Measurements from ENCODE around the gene CEP72. TPM values are rescaled to one million over a fixed set of nuclear protein-coding genes. Genes with fewer than 3 reads are reported as not detected.
"Not testable (repeated sequence)": the region's sequence is repeated elsewhere in the genome, so short reads cannot be mapped to it uniquely, and the experiment has no call there.

CEP72 gene
- total RNA-seq, 2 experiments from 2014 or later: 33.8 to 35.7 TPM

GRCh38 chr5:678521-678920 is 66.4 kb downstream of the CEP72 start:
- H3K27ac Mint-ChIP-seq; DNase-seq; H3K4me3 Mint-ChIP-seq; ATAC-seq (ENCODE audit: low read depth); H3K36me3 Mint-ChIP-seq; POLR2A ChIA-PET; H3K4me1 Mint-ChIP-seq; H3K9me3 Mint-ChIP-seq; H3K27me3 Mint-ChIP-seq: not testable (repeated sequence)

GRCh38 chr5:679166-679895 is 67.2 kb downstream of the CEP72 start:
- ATAC-seq (ENCODE audit: low read depth); H3K27ac Mint-ChIP-seq; H3K36me3 Mint-ChIP-seq; DNase-seq; H3K4me3 Mint-ChIP-seq; H3K27me3 Mint-ChIP-seq; H3K4me1 Mint-ChIP-seq; POLR2A ChIA-PET; H3K9me3 Mint-ChIP-seq: not testable (repeated sequence)

GRCh38 chr5:680118-680795 is 68.1 kb downstream of the CEP72 start:
- H3K27ac Mint-ChIP-seq; H3K4me3 Mint-ChIP-seq; POLR2A ChIA-PET; DNase-seq; ATAC-seq (ENCODE audit: low read depth); H3K36me3 Mint-ChIP-seq; H3K4me1 Mint-ChIP-seq; H3K27me3 Mint-ChIP-seq; H3K9me3 Mint-ChIP-seq: not testable (repeated sequence)

- DNase-seq, H3K27ac Mint-ChIP-seq: not testable (repeated sequence)
Observed at GRCh38 chr5:680836-681235, 68.7 kb downstream of the CEP72 start.

GRCh38 chr5:681317-682191 is 69.4 kb downstream of the CEP72 start:
- ATAC-seq (ENCODE audit: low read depth); DNase-seq: not testable (repeated sequence)

More at GRCh38 chr5:680836-681235, 68.7 kb downstream of the CEP72 start:
- H3K4me1 Mint-ChIP-seq; H3K36me3 Mint-ChIP-seq; H3K4me3 Mint-ChIP-seq; H3K27me3 Mint-ChIP-seq; H3K9me3 Mint-ChIP-seq; ATAC-seq (ENCODE audit: low read depth); POLR2A ChIA-PET: not testable (repeated sequence)

GRCh38 chr5:682216-682615 is 70.1 kb downstream of the CEP72 start:
- H3K27me3 Mint-ChIP-seq; DNase-seq; H3K36me3 Mint-ChIP-seq; POLR2A ChIA-PET; H3K27ac Mint-ChIP-seq; H3K9me3 Mint-ChIP-seq; ATAC-seq (ENCODE audit: low read depth); H3K4me3 Mint-ChIP-seq; H3K4me1 Mint-ChIP-seq: not testable (repeated sequence)

More at GRCh38 chr5:681317-682191, 69.4 kb downstream of the CEP72 start:
- H3K27ac Mint-ChIP-seq, H3K4me1 Mint-ChIP-seq, H3K36me3 Mint-ChIP-seq, H3K9me3 Mint-ChIP-seq, H3K27me3 Mint-ChIP-seq, POLR2A ChIA-PET, H3K4me3 Mint-ChIP-seq: not testable (repeated sequence)

- DNase-seq: peak; percentile 23
Observed at GRCh38 chr5:682651-683358, 70.7 kb downstream of the CEP72 start.

GRCh38 chr5:683551-684481 is 71.7 kb downstream of the CEP72 start:
- POLR2A ChIA-PET: no interaction called here
- H3K36me3 Mint-ChIP-seq: no peaks in the 10 kb centered on the region
- no peaks in the 10 kb centered on the region for H3K4me1 Mint-ChIP-seq

More at GRCh38 chr5:682651-683358, 70.7 kb downstream of the CEP72 start:
- H3K4me1 Mint-ChIP-seq; H3K4me3 Mint-ChIP-seq; H3K27me3 Mint-ChIP-seq; H3K36me3 Mint-ChIP-seq; ATAC-seq (ENCODE audit: low read depth); H3K9me3 Mint-ChIP-seq; H3K27ac Mint-ChIP-seq; POLR2A ChIA-PET: not testable (repeated sequence)

GRCh38 chr5:684751-685216 is 72.6 kb downstream of the CEP72 start:
- no peaks in the 10 kb centered on the region for H3K4me1 Mint-ChIP-seq
- no peak for DNase-seq
- H3K27me3 Mint-ChIP-seq: no peaks in the 10 kb centered on the region
- no peak for ATAC-seq (ENCODE audit: low read depth)
- no peaks in the 10 kb centered on the region for H3K36me3 Mint-ChIP-seq
- H3K9me3 Mint-ChIP-seq: no peaks in the 10 kb centered on the region
- no peak overlapping the region for H3K27ac Mint-ChIP-seq
- POLR2A ChIA-PET: no interaction called here
- no peak overlapping the region for H3K4me3 Mint-ChIP-seq

More at GRCh38 chr5:683551-684481, 71.7 kb downstream of the CEP72 start:
- H3K27ac Mint-ChIP-seq: no peak overlapping the region
- no peak for ATAC-seq (ENCODE audit: low read depth)
- H3K9me3 Mint-ChIP-seq: no peaks in the 10 kb centered on the region
- DNase-seq: peak; percentile 24
- no peaks in the 10 kb centered on the region for H3K27me3 Mint-ChIP-seq
- H3K4me3 Mint-ChIP-seq: no peak overlapping the region

GRCh38 chr5:685262-686171 is 73.4 kb downstream of the CEP72 start:
- Mint-ChIP-seq H3K27me3 (no peaks in the 10 kb centered on the region), H3K4me1 (no peaks in the 10 kb centered on the region), H3K36me3 (no peaks in the 10 kb centered on the region), H3K4me3 (no peak overlapping the region), H3K27ac (no peak overlapping the region), H3K9me3 (no peaks in the 10 kb centered on the region)
- ATAC-seq (ENCODE audit: low read depth): no peak
- peak; percentile 20 for DNase-seq
- POLR2A ChIA-PET: no interaction called here

- H3K4me1 Mint-ChIP-seq; DNase-seq; ATAC-seq (ENCODE audit: low read depth); H3K4me3 Mint-ChIP-seq; POLR2A ChIA-PET; H3K36me3 Mint-ChIP-seq; H3K9me3 Mint-ChIP-seq; H3K27me3 Mint-ChIP-seq; H3K27ac Mint-ChIP-seq: not testable (repeated sequence)
Observed at GRCh38 chr5:686172-686523, 74.0 kb downstream of the CEP72 start.
